ENCODE measurements around the gene GAK. TPM values are rescaled to one million over a fixed set of nuclear protein-coding genes. Genes with fewer than 3 reads are reported as not detected.

Gene GAK
- total RNA-seq, 4 donors from 2014 or later = 64.8 to 73.9 (median 70.6) TPM

DNA sequence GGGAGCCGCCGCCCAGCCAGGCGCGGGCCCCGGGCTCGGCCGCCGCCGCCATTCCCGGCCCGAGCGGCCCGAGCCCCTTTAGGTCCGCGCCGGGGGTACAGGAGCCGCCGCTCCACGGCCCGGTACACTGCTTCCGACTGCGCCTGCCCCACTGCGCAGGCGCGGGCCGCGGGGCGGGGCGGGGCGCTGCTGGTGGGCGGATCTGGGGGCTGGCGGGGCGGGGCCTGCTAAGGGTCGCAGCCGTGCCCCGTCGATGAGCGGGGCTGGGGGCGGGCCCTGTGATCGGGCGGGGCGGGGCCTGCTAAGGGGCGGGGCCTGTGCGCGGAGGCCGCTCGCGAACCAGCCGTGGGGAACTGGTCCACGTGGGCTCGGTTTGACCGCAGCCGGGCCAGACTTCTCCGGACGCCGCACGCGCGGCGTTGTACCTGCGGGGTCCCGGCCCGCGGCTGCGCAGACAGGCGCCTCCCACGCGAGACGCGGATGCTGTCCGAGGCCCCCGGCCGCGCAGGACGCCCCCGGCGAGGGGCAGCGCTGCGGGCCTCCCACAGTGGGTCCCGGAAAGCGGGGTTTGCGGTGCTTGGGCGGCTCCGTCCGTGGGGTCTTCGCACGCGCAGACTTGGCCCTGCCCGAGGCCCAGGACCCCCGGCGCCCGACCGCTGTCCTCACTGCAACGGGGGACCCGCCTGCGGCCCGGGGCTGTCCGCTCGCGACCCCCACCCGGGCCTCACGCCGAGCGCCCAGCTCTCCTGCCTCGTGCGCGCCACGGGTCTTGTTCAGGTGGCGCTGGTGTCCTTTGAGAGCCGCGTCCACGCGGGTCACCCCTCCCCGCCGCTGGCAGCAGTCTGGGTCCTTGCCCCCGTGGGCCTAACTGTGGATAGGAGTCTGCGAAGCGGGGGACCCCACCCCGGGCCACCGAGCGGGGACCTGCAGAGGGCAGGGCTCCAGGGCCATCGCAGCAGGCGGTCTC is 41.6 kb upstream of the GAK start, which contains the start of gene DGKQ:
DGKQ (minus strand) TSS at position 139 of the 967 bp plus-strand sequence; CDS start at position 52, 87 bp downstream.
- Histone ChIP-seq H3K9me3 (no peaks in the 10 kb centered on the region), H3K4me1 (peaks cover 19 to 38% (median 31%) of the 10 kb centered on the region in 4 donors), H3K27ac (replicated peaks in 1 of 4) (peak within 1 kb of the TSS in 3 of 4 donors; percentile 38 to 51 (median 48)), H3K36me3 (no peaks in the 10 kb centered on the region), H3K27me3 (peaks cover 0 to 2% (median under 1%) of the 10 kb centered on the region in 4 donors), H3K4me3 (peak within 1 kb of the TSS; percentile 82 to 91 (median 88))
- intact Hi-C loops (cut with DNase I) = no loop called here
- DNase-seq (ENCODE audit: extremely low spot score) = peak; percentile 96
- 54% methylated on average over 25 of the region's 123 CpGs for WGBS
- peak in 1 of 2 donors; percentile 16 for TF ChIP-seq POLR2AphosphoS5 (IDR thresholded peaks at IDR 0.05)
- TF ChIP-seq EP300 (IDR thresholded peaks at IDR 0.05) = no peak
- TF ChIP-seq, protein P1, sequence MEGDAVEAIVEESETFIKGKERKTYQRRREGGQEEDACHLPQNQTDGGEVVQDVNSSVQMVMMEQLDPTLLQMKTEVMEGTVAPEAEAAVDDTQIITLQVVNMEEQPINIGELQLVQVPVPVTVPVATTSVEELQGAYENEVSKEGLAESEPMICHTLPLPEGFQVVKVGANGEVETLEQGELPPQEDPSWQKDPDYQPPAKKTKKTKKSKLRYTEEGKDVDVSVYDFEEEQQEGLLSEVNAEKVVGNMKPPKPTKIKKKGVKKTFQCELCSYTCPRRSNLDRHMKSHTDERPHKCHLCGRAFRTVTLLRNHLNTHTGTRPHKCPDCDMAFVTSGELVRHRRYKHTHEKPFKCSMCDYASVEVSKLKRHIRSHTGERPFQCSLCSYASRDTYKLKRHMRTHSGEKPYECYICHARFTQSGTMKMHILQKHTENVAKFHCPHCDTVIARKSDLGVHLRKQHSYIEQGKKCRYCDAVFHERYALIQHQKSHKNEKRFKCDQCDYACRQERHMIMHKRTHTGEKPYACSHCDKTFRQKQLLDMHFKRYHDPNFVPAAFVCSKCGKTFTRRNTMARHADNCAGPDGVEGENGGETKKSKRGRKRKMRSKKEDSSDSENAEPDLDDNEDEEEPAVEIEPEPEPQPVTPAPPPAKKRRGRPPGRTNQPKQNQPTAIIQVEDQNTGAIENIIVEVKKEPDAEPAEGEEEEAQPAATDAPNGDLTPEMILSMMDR (IDR thresholded peaks at IDR 0.05) = peak in 1 of 3 experiments; percentile 2
- TF ChIP-seq POLR2A (IDR thresholded peaks at IDR 0.05; ENCODE audit: low read depth) = no peak

DNA sequence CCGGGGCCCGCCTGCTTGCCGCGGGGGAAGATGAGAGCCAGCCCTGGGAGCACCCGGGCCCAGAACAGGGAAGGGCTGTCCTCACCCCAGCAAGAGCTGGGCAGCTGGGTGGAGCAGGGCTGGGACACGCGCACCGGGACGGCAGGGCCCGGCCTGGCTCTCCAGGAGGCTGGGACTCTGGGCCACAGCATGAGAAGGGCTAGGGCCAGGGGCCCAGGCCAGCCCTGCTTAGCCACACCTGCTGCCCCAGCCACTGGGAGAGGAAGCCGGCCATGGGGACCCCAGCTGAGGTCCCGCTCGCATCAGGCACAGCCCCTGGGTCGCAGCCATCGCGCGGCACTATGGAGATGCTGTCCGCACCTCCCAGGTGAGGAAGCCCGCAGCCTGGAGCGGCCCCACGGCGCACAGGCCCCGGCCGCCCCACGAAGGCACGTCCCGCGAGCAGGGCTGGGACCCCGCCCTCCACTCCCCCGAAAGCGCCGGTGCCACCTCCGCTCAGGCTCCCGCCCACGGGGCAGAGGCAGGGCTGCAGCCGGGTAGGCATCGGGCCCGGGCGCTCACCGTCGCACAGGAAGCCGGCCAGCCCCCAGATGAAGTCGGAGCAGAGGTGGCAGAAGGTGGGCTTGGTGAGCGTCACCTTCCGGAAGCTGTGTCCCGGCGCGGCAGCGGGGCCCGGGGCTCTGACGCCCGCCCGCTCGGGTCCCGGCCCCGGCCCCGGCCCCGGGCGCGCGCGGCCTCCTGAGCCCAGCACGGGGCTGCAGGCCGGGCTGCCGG is 40.7 kb upstream of the GAK start:
- no CpG with 5 or more reads among the region's 65 CpGs for WGBS
- Histone ChIP-seq H3K9me3 (no peaks in the 10 kb centered on the region), H3K27me3 (peaks cover 0 to 11% (median 5%) of the 10 kb centered on the region in 4 donors), H3K4me3 (peak overlapping the region; percentile 82 to 91 (median 88)), H3K4me1 (peaks cover 20 to 47% (median 40%) of the 10 kb centered on the region in 4 donors), H3K36me3 (peaks cover 0 to under 1% (median 0%) of the 10 kb centered on the region in 4 donors), H3K27ac (replicated peaks in 1 of 4) (peak overlapping the region in 3 of 4 donors; percentile 38 to 48 (median 45))
- TF ChIP-seq POLR2A (IDR thresholded peaks at IDR 0.05; ENCODE audit: low read depth) = no peak
- no peak for TF ChIP-seq POLR2AphosphoS5 (IDR thresholded peaks at IDR 0.05)
- TF ChIP-seq, protein P1 (IDR thresholded peaks at IDR 0.05) = no peak
- no peak for TF ChIP-seq EP300 (IDR thresholded peaks at IDR 0.05)
- no peak for DNase-seq (ENCODE audit: extremely low spot score)
- intact Hi-C loops (cut with DNase I) = no loop called here

DNA sequence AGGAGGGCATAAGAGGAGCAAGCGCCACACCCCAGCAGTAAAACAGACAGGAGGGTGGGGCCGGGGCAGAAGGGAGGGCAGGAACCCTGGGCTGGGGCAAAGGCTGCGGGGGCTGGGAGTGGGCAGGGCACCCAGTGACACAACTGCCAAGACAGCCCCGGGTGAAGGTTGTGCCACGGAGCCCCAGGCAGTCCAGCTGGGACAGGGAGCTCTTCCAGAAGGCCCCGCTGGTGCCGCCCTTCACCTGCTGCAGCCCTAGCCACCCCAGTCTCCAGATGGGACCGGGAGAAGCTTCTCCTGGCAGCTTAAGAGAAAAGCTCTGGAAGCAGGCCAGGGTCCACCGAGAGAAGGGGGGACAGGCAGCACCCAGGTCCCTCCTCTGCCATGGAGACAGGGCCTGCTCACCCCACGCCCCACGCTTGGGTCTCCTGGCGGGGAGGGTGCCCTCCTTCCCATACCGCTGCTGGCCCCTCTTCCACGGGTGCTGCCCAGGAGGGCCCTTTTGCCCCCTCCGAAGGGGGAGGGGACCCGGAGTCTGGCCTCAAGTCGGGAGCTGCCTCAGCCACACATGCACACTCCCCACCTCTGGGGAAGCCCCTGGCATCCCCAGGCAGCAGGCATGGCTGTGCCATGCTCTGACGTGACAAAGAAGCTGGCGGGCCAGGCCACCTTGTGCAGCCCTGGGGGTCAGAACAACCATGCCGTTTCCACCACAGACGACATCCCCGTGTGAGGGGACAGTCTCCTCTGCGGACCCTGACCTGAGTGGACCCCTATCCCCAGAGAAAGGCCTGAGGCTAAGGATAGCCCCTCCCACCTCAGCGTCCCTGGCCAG is 39.8 kb upstream of the GAK start:
- H3K27ac ChIP-seq (replicated peaks in 1 of 4) = peak overlapping the region in 1 of 4 donors; percentile 48
- TF ChIP-seq POLR2A (IDR thresholded peaks at IDR 0.05; ENCODE audit: low read depth) (no peak), POLR2AphosphoS5 (IDR thresholded peaks at IDR 0.05) (no peak), EP300 (IDR thresholded peaks at IDR 0.05) (no peak)
- TF ChIP-seq, protein P1 (IDR thresholded peaks at IDR 0.05) = no peak
- H3K27me3 ChIP-seq = peaks cover 0 to 15% (median 6%) of the 10 kb centered on the region in 4 donors
- H3K4me3 ChIP-seq = peak overlapping the region; percentile 82 to 91 (median 88)
- peaks cover 2 to 9% (median 6%) of the 10 kb centered on the region in 4 donors for H3K36me3 ChIP-seq
- H3K4me1 ChIP-seq = peaks cover 23 to 54% (median 45%) of the 10 kb centered on the region in 4 donors
- DNase-seq (ENCODE audit: extremely low spot score) = no peak
- WGBS = 71% methylated on average over 8 of the region's 24 CpGs
- intact Hi-C loops (cut with DNase I) = no loop called here
- no peaks in the 10 kb centered on the region for H3K9me3 ChIP-seq

Data from esophagus muscularis mucosa (tissue), 4 donors.